NOMO-1 (cell line): Measurements from ENCODE around the gene DICER1.
A peak's percentile ranks its signal among the peaks of the same experiment; 100 is the strongest.

Experiments
- DNase-seq, 2 experiments: peaks; one replicate each; lab custom pipeline; 2025; ENCODE audit not compliant: unreplicated experiment in 2 of 2; lab: John Stamatoyannopoulos, UW

DICER1 gene

GRCh38 chr14:95126906-95127530 lies 30.3 kb downstream of the DICER1 start:
- no peak for DNase-seq

- DNase-seq: no peak
Observed at GRCh38 chr14:95125915-95126314, 31.4 kb downstream of the DICER1 start.

- no peak for DNase-seq
Observed at GRCh38 chr14:95125221-95125620, 32.1 kb downstream of the DICER1 start.

- DNase-seq: no peak
Observed at GRCh38 chr14:95123891-95124579, 33.3 kb downstream of the DICER1 start.

- no peak for DNase-seq
Observed at GRCh38 chr14:95122621-95122945, 34.7 kb downstream of the DICER1 start.

GRCh38 chr14:95121911-95122620 lies 35.3 kb downstream of the DICER1 start:
- no peak for DNase-seq

- DNase-seq: no peak
Observed at GRCh38 chr14:95119336-95119735, 38.0 kb downstream of the DICER1 start.

- DNase-seq: no peak
Observed at GRCh38 chr14:95117937-95118721, 39.2 kb downstream of the DICER1 start.

- no peak for DNase-seq
Observed at GRCh38 chr14:95113476-95113875, 43.9 kb downstream of the DICER1 start.

GRCh38 chr14:95111507-95112164 lies 45.7 kb downstream of the DICER1 start:
- DNase-seq: no peak

- DNase-seq: no peak
Observed at GRCh38 chr14:95110178-95110577, 47.2 kb downstream of the DICER1 start.

GRCh38 chr14:95107711-95108110 lies 49.6 kb downstream of the DICER1 start:
- DNase-seq: no peak

GRCh38 chr14:95106971-95107370 lies 50.4 kb downstream of the DICER1 start:
- DNase-seq: no peak

- no peak for DNase-seq
Observed at GRCh38 chr14:95104911-95105310, 52.4 kb downstream of the DICER1 start.

GRCh38 chr14:95102680-95103044 lies 54.7 kb downstream of the DICER1 start:
- DNase-seq: no peak

GRCh38 chr14:95101736-95102679 lies 55.3 kb downstream of the DICER1 start:
- DNase-seq: no peak

GRCh38 chr14:95098984-95099599 lies 58.2 kb downstream of the DICER1 start:
- peak; percentile 5 to 17 for DNase-seq

- no peak for DNase-seq
Observed at GRCh38 chr14:95097385-95097784, 59.9 kb downstream of the DICER1 start.

- DNase-seq: no peak
Observed at GRCh38 chr14:95096476-95096875, 60.9 kb downstream of the DICER1 start.
